ENCODE measurements around the gene USP40. TPM values are rescaled to one million over a fixed set of nuclear protein-coding genes. Genes with fewer than 3 reads are reported as not detected.

USP40 gene
- total and polyA plus RNA-seq, 9 of the 15 experiments (the other 6 are each of a cell fraction or from before 2014, with no cell fraction given) = 5.5 to 15.0 (median 9.3) TPM

DNA sequence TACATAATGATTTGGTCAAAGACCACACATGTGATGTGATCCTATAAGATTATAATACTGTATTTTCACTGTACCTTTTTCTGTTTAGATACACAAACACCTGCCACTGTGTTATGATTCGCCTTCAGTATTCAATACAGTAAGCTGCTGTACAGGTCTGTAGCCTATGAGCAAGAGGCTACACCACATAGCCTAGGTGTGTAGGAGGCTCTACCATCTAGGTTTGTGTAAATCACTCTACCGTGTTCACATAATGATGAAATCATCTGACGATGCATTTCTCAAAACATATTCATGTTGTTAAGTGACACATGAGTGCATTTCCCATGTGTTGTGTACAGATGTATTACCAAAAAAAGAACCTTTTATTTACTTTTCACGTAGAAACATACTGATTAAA lies 74.5 kb downstream of the USP40 start (continued):
- TF ChIP-seq ZBTB2 (IDR thresholded peaks at IDR 0.05) (no peak), DPF2 (IDR thresholded peaks at IDR 0.05) (no peak), SIN3A (IDR thresholded peaks at IDR 0.05; ENCODE audit: borderline replicate concordance in 2 of 2, control insufficient read depth in 1 of 2, low read depth in 2 of 2, low read length in 2 of 2) (no peak), E2F5 (CRISPR knock-in tag; IDR thresholded peaks at IDR 0.05) (no peak)

DNA sequence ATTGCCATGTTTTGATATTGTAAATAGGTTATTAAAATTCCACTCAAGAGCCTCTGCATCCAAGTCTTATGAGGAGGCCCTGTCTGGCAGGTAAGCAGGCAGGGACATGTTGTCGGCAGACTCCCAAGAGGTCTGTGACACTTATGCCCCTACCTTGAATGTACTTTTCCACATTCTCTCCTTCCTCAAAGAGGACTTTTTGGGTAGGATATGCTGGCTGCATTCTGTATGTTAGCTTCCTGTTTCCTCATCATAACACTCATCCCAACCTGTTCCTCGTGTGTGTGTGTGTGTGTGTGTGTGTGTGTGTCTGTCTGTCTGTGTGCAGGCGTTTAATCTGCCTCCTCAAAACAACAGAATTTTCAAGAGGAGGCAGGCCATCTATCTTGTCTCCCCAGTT lies 75.3 kb downstream of the USP40 start:
- no TSS peak for BruUV-seq (replicated peaks)
- Histone ChIP-seq H3K4me3 (no peak overlapping the region), H2AFZ (ENCODE audit: low read depth, low read length) (no peak overlapping the region), H3K27me3 (ENCODE audit: control insufficient read depth in 2 of 2, insufficient read depth in 2 of 2, low read length in 2 of 2) (no peaks in the 10 kb centered on the region), H3K4me1 (replicated peaks in 1 of 2; ENCODE audit: control insufficient read depth in 2 of 2, insufficient read depth in 2 of 2, low read length in 2 of 2) (peaks cover 0 to 4% of the 10 kb centered on the region in 2 experiments; a peak in 3 of 5 replicates), H3K9me3 (replicated peaks; ENCODE audit: control insufficient read depth, insufficient read depth, low read depth, low read length) (no peaks in the 10 kb centered on the region), H3K36me3 (ENCODE audit: control insufficient read depth, insufficient read depth, low read length) (peaks cover 11% of the 10 kb centered on the region; the same call in 1 of the 3 replicates), H3K9me1 (ENCODE audit: control insufficient read depth, insufficient read depth, low read length) (no peaks in the 10 kb centered on the region), H3K27ac (ENCODE audit: extremely low read depth, low read depth, low read length) (no peak overlapping the region), H4K20me1 (replicated peaks; ENCODE audit: control insufficient read depth, insufficient read depth, low read length) (no peaks in the 10 kb centered on the region), H3K79me2 (ENCODE audit: control insufficient read depth, insufficient read depth, low read length) (no peaks in the 10 kb centered on the region), H3K9ac (ENCODE audit: insufficient read depth in 1 of 2, low read depth in 2 of 2, low read length in 2 of 2) (no peak overlapping the region), H3K4me2 (ENCODE audit: insufficient read depth, low read length) (no peak overlapping the region)
- FAIRE-seq (no peak), DNase-seq (ENCODE audit: extremely low read depth in 1 of 4, low spot score in 3 of 4) (no peak), ATAC-seq (no peak)
- intact Hi-C loops (cut with micrococcal nuclease) = no loop called here
- CTCF ChIA-PET (ENCODE audit: low intra/inter-chr PET ratio) = no interaction called here
- WGBS (ENCODE audit: insufficient coverage, low coverage, missing lambda C conversion rate) = 54% methylated on average over 2 of the region's 3 CpGs
- in situ Hi-C loops (cut with MboI) = no loop called here
- POLR2A ChIA-PET = interaction anchor here (1.2 kb wide), 1 partner anchor 10 kb away, joined by 3 read pairs; no protein-coding TSS in a partner anchor
- TF ChIP-seq SIX5 (IDR thresholded peaks at IDR 0.05; ENCODE audit: borderline replicate concordance in 1 of 2, insufficient read depth in 1 of 2, low read depth in 1 of 2, low read length in 2 of 2) (no peak), PHB (CRISPR knock-in tag; IDR thresholded peaks at IDR 0.05) (no peak), ZNF24 (IDR thresholded peaks at IDR 0.05) (no peak), TAF1 (IDR thresholded peaks at IDR 0.05; ENCODE audit: control insufficient read depth, extremely low read depth, insufficient read depth, low read length, severe bottlenecking) (no peak), ZNF445 (CRISPR knock-in tag; IDR thresholded peaks at IDR 0.05; ENCODE audit: low read depth) (no peak)
- TF ChIP-seq, protein P1, sequence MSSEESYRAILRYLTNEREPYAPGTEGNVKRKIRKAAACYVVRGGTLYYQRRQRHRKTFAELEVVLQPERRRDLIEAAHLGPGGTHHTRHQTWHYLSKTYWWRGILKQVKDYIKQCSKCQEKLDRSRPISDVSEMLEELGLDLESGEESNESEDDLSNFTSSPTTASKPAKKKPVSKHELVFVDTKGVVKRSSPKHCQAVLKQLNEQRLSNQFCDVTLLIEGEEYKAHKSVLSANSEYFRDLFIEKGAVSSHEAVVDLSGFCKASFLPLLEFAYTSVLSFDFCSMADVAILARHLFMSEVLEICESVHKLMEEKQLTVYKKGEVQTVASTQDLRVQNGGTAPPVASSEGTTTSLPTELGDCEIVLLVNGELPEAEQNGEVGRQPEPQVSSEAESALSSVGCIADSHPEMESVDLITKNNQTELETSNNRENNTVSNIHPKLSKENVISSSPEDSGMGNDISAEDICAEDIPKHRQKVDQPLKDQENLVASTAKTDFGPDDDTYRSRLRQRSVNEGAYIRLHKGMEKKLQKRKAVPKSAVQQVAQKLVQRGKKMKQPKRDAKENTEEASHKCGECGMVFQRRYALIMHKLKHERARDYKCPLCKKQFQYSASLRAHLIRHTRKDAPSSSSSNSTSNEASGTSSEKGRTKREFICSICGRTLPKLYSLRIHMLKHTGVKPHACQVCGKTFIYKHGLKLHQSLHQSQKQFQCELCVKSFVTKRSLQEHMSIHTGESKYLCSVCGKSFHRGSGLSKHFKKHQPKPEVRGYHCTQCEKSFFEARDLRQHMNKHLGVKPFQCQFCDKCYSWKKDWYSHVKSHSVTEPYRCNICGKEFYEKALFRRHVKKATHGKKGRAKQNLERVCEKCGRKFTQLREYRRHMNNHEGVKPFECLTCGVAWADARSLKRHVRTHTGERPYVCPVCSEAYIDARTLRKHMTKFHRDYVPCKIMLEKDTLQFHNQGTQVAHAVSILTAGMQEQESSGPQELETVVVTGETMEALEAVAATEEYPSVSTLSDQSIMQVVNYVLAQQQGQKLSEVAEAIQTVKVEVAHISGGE (CRISPR knock-in tag; IDR thresholded peaks at IDR 0.05) = no peak
- TF ChIP-seq, protein P2, sequence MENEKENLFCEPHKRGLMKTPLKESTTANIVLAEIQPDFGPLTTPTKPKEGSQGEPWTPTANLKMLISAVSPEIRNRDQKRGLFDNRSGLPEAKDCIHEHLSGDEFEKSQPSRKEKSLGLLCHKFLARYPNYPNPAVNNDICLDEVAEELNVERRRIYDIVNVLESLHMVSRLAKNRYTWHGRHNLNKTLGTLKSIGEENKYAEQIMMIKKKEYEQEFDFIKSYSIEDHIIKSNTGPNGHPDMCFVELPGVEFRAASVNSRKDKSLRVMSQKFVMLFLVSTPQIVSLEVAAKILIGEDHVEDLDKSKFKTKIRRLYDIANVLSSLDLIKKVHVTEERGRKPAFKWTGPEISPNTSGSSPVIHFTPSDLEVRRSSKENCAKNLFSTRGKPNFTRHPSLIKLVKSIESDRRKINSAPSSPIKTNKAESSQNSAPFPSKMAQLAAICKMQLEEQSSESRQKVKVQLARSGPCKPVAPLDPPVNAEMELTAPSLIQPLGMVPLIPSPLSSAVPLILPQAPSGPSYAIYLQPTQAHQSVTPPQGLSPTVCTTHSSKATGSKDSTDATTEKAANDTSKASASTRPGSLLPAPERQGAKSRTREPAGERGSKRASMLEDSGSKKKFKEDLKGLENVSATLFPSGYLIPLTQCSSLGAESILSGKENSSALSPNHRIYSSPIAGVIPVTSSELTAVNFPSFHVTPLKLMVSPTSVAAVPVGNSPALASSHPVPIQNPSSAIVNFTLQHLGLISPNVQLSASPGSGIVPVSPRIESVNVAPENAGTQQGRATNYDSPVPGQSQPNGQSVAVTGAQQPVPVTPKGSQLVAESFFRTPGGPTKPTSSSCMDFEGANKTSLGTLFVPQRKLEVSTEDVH (IDR thresholded peaks at IDR 0.05; ENCODE audit: low read depth, partially characterized antibody) = no peak
